GM08714 (cell line): Measurements from ENCODE around the gene ADAMTS18.

ENCODE experiments used
- H3K4me3 ChIP-seq: fragments of 200-500 bp; sonication (Bioruptor generic); 2 replicates; pipeline ENCODE4 v1.5.1; 2014; ENCODE audit warnings: mild to moderate bottlenecking, low read length, inconsistent platforms
- ZNF274 ChIP-seq: IDR thresholded peaks from 2 replicates; pipeline ENCODE4 v1.6.1; 2012; ENCODE audit warnings: mild to moderate bottlenecking, low read depth, low read length

Gene ADAMTS18

DNA sequence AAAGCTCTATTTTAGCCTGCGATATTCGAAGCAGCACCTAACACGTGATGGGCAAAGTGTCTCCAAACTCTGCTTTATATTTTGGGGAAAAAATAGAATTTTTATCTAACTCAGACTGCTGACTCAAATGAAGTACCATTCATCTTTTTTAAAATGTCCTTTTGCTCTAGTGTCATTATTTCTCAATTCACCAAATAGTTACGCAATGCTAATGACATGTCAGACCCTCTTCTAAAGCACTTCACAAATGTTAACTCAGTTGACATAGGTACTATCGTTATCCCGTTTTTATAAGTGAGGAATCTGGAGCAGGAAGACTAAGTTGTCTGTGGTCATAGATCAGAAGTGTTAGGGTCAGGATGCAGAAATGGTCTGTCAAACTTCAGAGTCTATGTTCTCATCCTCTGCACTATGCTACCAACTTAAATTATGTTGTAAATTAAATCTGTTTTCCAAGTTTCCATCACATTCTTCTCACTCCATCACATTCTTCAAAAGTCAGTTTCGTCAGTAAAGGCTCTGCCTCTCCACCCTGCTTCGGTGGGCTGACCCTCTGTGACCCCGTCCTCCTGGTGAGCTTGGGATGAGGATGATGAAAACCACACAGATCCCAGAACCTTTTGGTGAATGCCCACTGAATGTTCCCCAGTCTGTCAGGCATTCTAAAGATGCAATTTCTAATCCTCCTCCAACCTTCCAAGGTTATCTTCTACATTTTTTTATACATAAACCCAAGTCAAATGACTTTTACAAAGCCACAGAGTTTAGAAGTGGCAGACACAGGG lies 102.8 kb downstream of the ADAMTS18 start:
- no peak for TF ChIP-seq ZNF274
- no peak overlapping the region for H3K4me3 ChIP-seq

DNA sequence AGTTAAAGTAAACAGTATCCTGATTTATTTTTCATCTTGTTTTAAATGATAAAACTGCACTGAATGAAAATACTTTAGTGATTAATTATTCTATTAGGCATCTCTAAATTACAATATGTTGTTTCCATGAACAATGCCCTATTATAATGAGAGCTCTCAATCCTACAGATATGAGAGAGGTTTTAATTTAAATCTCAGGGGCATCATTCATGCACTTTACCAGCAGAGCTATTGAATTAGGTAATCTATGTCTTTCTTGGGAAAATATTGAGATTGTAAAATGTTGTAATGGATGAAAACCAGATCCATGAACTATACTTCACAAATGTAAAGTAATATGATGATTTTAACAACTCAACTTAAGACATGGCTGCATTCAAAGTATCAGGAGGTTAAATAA lies 103.8 kb downstream of the ADAMTS18 start:
- no peak for TF ChIP-seq ZNF274
- no peak overlapping the region for H3K4me3 ChIP-seq

DNA sequence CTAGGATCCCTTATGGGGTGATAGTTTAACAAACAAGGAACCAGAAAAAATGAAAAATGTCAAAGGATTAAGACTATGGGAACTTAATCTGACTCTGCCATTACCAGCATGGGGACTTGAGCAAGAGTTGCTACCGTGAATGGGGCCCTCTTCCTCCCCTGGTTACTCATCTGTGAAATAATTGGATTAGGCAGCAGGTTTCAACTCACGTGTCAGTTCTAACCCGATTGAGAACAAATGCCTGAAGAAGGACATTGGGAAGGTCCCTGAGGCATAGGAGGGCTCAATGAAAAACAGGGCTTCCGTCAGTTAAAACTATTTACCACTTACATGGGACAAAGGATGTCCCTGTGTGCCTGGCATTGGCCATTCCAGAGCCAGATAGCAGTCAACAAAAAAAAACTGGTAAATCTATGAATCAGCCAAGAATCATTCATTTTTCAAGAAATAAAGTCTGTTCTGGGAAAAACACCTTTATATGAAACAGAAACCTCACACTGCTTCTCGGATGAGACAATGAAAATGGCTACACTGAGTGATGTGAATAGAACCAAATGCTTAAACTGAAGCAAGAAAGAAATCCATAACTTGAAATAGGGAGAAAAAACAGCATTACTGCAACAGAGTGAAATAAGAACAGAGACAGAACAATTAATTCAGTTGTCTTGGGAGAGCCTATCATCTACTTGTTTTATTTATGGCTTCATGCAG lies 104.3 kb downstream of the ADAMTS18 start:
- TF ChIP-seq ZNF274: no peak
- H3K4me3 ChIP-seq: no peak overlapping the region

DNA sequence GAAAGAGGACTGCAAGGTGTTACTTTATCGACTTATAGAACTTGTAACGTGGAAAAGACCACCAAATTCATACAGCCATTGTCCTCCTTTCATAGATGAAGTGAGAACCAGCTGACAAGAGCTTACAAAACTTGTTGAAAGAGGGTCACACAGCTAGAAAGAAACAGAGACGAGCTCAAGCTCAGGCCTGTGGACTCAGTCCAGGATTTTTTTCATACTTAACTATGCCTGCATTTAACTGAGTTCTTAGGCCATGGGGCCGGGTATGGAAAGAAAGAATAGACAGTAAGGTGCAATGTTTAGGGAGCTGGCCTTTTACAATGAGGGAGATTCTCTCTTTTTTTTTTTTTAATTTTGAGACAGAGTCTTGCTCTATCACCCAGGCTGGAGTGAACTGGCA lies 106.1 kb downstream of the ADAMTS18 start:
- no peak overlapping the region for H3K4me3 ChIP-seq
- no peak for TF ChIP-seq ZNF274

DNA sequence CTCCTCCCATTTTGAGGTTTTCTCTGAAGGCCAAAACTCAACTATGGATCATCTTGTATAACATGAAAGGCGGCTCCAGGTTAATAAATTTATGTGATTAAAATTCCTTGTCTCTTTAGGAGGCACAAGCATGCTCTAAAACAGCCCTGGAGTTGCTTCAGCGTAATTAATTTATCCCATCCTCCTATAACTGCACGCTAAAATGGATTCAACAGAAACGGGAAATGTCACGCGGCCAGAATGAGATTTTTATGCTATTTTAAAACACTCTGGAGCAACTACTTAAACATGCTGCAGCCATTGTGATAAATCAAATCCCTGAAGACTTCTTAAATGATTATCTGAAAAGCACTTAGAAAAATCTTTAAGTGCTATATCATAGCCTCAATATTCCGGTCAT lies 106.6 kb downstream of the ADAMTS18 start:
- TF ChIP-seq ZNF274: no peak
- H3K4me3 ChIP-seq: no peak overlapping the region

DNA sequence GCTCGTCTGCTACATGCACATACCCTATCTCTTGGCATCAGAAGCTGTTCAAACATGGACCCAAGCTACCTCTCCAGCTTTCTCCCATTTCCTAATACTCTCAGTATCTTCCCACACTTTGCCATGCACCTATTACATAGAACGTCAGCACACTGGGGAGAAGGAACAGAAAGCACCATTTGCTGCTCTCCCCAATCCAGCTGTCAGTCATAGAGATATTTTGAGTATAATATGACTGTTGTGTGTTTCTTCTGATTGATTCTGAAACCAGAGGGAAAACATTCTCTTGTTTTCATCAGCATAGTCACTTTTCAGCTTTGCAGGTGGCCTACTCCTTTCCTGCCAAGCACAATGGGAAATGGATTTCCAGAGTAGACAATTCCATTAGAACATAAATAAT lies 107.1 kb downstream of the ADAMTS18 start:
- H3K4me3 ChIP-seq: no peak overlapping the region
- TF ChIP-seq ZNF274: no peak

DNA sequence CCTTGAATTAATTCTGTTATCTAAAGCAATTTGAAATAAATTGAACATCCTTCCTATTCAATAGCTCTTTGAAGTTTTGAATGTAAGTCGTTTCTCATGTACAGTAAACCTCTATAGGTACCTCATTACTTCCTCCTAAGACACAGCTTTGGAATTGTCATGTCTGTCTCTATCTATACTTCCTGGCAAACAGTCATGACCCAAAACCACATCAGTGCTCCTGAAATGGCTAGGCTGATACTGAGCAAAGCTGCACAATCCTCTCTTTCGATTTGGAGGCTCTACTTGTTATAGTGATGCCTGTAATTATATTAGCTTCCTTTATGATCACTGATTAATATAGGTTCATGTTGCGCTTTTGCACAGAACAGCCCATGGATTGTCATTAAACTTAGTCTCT lies 110.1 kb downstream of the ADAMTS18 start:
- TF ChIP-seq ZNF274: no peak
- H3K4me3 ChIP-seq: no peak overlapping the region

DNA sequence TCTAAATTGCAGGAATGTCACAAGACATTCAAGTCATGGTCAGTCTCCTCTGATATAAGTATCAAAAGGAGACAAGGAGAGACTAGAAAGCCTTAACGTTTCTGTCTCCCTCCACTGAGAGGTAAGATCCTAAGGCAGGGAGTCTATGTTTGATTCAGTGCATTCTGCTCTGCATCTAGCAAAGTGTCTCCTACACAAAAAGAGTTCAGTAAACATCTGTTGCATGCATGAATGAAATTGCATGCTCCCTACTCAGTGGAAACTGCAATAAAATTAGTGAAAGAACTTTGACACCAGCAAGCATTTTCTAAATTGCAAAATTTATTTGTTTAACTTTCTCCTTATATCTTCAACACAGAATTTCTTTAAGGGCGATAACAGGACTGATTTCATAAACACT lies 111.1 kb downstream of the ADAMTS18 start:
- no peak for TF ChIP-seq ZNF274
- H3K4me3 ChIP-seq: no peak overlapping the region

DNA sequence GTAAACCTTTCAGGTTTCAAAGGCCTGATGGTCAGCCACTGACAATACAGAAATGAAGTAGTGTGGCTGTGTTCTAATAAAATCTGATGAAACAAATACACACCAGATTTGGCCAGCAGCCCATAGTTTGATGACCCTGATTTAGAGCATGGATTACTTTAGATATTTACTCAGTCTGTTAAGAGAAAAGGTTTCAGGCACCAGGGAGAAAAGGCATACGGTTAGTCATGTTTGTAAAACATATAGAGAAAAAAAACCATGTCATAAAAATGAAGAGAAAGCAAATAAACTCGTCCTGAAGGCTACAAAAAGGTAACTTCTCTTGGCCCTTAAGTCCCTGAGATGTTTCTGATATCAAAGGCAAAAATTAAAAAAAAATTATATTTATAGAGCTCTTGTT lies 112.1 kb downstream of the ADAMTS18 start:
- TF ChIP-seq ZNF274: no peak
- no peak overlapping the region for H3K4me3 ChIP-seq

DNA sequence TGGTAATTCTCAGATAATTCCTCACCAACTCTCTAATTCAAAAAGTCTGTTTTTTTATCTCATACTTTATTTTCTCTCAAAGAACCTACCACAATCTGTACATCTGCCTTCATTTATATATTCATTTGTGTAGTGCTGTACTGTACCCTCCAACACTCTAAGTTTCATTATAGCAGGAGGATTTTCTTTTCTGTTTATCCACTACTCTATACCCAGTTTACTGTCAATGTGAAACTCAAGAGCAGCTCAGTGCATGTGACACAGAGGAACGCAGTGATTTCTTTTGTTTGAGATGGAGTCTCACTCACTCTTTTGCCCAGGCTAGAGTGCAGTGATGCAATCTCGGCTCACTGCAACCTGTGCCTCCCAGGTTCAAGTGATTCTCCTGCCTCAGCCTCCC lies 117.8 kb downstream of the ADAMTS18 start:
- H3K4me3 ChIP-seq: no peak overlapping the region
- TF ChIP-seq ZNF274: no peak

DNA sequence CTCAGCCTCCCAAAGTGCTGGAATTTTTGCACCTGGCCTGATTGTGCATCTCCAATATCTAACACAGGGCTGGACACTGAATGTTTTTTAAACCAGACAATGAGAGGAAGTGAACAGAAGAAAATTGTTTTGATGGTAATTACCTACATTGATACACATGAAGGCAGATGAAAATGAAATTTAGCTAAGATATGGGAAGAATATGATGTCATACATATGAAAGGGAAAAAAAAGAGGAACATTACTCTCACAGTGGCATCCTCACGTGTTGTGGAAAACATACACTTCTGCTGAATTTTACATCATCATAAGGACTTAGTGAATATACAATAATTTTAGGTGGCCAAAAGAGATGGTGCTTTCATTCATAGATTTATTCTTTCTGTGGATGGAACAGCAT lies 124.0 kb downstream of the ADAMTS18 start:
- no peak for TF ChIP-seq ZNF274
- H3K4me3 ChIP-seq: no peak overlapping the region

DNA sequence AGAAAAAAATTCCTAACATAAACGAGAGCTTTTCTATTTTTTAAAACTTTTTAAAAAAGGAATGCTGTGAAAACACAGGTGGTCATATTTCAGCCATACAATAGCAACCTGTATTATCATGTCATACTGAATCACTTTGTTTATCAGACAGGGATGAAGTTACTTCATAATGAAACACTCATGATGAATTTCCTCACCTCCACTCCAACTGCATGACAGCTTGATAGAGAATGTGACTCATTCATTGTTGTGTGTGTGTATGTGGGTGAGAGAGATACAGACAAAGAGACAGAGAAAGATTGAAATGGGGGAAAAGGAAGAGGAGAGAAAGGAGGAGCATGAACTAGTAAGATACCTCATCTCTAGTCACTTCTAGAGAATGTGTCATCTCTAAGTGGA lies 126.7 kb downstream of the ADAMTS18 start:
- H3K4me3 ChIP-seq: no peak overlapping the region
- no peak for TF ChIP-seq ZNF274

DNA sequence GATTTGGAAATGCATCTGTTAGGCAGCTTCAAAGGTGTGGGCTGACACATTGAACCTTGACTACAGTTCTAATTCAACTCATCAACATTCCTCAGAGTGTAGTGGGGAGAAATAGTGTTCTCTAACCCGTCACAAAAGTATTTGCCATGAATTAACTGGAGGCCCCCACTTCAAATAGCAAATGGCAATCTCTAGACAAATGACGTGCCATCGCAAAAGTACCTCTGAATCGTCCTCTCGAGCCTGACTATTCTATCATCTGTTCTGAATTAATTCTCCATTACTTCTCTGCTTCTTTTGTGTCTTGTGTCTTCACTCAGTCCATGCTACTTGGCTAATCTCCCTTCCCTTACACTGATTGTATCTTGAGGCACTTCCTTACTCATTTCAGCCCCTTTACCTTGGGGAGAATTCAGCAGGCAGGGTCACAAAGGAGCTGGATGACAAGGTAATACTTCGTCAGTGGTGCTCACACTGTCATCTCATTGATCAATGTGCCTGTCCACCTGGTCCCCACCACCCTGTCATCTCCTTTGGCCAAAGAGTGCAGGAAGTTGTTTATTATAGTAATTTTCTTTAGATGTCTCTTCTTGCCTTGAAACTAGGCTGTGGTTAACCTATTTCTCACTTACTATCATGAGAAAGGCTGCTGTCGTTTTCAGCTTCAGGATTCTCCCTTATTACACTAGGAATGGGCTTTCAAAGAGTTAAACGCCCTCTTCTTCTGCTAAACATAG lies 127.2 kb downstream of the ADAMTS18 start:
- H3K4me3 ChIP-seq: no peak overlapping the region
- no peak for TF ChIP-seq ZNF274

DNA sequence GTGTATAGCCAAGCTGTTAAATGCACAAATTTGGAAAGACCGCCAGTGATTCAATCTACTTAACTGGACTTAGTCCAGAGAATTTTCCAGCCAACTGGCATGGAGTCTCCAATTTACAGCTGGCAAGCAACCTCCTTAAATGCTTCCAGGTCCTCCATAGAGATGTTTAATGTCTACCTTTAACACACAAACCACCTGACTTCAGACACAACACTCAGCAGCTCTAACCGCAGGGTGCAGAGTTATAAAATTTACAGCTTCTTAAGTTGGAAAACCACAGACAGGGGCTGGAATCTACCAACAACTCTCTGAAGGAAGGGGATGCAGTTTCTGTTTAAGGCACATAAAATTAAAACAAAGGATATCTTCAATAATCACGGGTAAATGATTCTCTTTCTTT lies 128.8 kb downstream of the ADAMTS18 start:
- no peak overlapping the region for H3K4me3 ChIP-seq
- no peak for TF ChIP-seq ZNF274

DNA sequence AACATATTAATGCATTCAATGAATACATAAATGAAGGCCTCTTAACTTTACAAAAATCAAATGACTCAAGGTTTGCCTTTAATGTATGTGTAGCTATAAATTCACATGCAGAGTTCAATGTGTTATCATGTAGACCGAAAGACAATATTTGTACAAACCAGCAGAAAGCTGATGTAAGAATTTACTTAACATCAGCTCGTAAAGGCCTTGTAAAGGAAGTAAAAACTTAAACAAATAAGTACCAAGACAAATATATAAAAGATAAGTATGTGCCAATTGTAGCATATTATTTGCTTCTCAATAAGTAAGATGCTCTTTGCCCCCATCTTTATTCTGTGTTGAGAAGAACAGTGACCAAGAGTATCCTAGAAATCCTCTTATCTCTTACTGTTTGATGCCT lies 130.0 kb downstream of the ADAMTS18 start:
- no peak for TF ChIP-seq ZNF274
- no peak overlapping the region for H3K4me3 ChIP-seq
